Activated effector memory CD4-positive, alpha-beta T cell treated with anti-CD3 and anti-CD28 coated beads, Interleukin-2, amount 50 U/mL, for 16 hours (primary cell): ENCODE data around the gene SDHA.

Source experiments
- DNase-seq: peaks from one replicate; pipeline ENCODE4 v3.0.0-alpha.2; 2020

Gene SDHA

DNA sequence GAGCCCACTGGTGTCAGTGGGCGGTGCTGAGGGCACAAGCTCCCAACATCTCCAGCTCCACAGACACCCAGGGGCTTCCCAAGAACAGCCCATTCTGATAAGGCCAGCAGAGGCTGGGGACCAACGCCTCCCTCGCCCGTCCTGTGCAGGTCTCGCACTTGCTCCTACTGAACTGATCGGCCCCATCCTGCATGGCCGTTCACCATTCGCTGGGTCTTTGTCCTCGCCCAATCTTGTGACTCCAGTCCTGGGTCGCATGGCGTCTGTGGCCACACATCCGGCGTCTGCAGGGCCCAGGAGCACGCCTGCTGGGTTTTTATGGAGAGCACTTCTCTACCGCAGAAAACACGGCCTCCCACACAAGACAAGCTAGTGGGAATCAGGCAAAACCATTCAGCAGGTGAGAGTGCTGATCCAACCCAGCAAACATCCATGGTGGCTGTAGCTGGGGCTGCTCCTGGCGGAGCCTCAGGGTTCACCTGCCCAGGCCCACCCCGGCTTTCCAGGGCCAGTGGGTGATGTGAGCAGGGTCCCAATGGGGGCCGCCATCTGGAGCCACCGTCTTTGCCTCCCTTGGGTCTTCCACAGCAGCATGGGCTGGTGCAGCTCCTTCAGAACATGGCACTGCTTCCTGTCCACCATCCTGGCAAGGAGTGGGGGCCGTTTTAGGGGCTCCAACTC lies 19.5 kb upstream of the SDHA start:
- peak; percentile 60 for DNase-seq

DNA sequence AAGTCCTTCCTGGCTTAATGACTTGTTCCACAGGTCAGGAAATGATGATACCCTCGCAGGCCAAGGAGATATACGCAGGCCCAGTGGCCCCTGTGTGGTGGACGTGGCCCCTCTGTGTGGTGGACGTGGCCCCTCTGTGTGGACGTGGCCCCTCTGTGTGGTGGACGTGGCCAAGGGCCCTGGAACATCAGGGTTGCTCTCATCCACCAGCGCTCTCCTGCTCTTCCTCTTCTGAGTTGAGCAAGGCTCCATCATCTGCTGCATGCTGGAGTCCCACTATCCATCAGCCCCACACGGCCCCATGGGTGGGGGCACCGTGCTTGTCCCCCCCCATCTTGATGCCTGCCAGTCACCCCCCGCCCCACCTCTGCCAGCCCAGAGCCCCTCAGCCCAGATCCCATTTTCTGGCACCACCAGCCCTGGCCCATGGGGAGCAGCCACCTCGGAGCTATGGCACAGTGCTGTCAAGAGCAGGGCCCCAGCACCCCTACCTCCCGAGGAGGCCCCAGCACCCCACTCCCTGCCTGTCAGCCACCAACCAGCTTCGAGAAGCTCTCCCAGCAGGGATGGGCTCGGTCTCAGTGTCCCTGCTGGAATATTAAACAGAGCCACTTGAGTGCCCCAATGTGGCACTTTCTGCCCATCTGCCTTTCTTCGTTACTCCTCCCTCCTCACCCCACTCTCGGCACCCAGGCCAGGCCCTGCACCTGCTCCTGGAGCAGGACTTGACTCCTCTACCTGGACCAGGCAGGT lies 18.7 kb upstream of the SDHA start:
- peak; percentile 38 for DNase-seq

DNA sequence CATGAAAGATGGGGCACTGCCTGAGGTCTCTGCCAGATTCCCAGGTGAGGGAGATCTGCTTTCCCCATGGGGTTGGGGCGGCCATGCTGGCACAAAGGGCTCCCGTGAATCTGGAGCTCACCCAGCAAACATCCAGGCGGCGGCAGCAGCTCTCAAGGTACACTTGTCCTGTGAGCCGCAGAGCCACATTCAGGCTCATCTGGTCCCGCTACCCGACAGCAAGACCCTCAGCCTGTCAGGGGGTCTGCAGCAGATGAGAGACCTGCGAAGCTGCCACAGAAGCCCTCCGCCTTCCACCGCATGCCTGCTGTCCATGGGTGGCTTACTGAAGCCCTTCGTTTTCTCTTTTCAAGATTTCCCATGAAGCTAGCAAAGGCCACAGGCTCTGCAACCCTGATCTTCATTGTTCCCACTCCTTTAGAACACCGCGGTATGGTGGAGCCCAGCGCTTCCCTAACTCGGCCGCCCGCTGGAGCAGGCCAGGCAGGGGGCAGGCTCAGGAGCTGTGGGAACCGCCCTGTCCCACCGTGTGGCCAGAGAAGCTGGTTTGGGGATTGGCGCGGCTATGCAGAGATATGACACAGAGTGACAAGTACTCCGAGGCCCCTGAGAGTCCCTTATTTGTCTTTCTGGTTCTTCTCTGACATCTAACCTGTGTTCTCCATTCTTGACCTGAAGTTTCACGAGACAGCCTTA lies 18.0 kb upstream of the SDHA start:
- no peak for DNase-seq

DNA sequence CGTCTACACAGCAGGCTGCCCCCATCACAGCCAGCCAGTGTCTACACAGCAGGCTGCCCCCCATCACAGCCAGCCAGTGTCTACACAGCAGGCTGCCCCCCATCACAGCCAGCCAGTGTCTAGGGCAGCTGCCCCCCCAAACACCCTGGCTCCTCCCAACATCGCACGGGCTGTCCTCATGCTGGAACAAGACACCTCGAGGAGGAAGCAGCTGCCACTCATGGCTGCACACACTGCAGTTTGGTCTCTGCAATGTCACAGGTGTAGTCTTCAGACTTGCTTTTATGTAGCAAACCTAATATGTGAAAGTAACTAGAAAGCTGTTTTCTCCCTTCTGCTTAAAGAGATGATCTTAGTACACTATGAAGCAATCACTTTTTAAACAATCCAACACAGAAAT lies 17.1 kb upstream of the SDHA start:
- DNase-seq = no peak

DNA sequence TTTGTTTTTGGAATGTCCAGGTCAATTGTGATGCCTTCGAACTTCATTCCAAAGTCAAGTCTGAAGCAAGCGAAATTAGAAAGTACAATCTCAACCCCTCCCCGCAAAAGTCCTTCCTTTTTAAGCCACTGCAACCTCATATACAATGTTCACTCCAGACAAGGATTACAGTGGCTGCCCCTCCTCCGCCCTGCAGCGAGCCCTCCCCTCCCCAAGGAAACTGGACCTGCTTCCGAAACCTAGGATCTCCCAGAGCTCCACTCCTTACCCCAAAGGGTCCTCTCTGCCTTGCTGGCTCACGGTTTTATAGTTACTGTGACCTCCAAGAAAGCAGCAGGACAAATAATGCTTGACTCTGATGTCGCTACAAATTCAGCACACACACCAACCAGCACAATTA lies 16.4 kb upstream of the SDHA start:
- no peak for DNase-seq

DNA sequence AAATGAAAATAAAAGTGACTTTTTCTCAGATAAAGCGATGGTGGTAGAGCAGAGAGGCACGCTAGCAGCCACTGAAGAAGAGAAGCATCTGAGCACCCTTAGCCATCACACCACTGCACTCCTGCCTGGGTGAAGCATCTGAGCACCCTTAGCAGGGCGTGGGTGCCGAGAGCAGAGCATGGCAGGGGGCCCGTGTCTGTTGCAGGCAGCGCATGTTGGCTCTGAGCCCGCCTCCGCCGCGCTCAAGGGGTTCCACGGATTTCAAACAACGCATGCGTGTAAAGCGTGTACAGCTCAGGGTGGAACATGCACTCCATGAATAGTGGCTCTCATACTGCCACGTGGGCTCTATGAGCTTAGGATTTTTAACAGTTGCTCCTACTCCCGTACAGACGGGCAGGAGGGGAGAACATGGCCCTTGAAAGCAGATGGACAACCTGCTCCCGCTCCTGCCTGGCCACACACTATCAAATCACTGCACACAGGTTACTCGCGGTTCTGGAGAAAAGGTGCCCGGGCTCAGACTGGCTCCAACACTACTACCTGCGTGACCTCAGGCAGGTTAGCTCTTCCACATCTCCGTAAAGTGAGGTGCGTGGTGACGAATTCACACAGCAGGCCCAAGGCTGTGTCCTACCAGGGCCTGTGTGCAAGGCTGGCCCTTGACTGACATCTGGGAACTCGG lies 14.7 kb upstream of the SDHA start:
- DNase-seq = peak; percentile 54

DNA sequence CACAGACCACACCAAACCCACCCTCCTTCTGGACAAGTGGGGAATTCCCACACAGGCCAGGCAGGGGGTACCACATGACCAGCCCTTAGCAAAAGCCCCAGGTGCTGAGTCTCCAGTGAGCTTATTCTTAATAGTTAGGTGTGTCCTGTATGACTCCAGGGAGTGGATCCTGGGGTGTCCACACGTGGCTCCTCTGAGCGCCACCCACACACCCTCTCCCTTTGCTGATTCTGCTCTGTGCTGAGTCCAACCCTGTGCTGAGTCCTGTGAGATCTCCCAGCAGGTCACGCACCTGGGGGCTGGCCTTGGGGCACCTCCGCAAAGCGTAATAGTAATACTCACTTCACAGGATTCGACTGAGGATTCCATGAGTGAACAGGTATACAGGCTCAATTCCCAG lies 14.1 kb upstream of the SDHA start:
- peak; percentile 38 for DNase-seq

DNA sequence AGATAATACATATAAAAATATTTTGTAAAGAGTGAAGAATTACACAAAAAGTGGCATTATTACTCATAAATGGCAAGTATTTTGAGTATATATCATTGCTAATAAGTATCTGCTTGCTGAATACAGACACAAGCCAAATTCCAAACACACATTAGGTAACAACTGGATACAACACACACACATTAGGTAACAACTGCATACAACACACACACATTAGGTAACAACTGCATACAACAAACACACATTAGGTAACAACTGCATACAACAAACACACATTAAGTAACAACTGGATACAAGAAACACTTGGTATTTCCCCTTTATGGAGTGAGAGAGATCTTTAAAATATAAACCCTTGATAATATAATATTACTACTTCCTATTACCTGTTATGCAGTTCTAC lies 13.7 kb upstream of the SDHA start:
- no peak for DNase-seq

DNA sequence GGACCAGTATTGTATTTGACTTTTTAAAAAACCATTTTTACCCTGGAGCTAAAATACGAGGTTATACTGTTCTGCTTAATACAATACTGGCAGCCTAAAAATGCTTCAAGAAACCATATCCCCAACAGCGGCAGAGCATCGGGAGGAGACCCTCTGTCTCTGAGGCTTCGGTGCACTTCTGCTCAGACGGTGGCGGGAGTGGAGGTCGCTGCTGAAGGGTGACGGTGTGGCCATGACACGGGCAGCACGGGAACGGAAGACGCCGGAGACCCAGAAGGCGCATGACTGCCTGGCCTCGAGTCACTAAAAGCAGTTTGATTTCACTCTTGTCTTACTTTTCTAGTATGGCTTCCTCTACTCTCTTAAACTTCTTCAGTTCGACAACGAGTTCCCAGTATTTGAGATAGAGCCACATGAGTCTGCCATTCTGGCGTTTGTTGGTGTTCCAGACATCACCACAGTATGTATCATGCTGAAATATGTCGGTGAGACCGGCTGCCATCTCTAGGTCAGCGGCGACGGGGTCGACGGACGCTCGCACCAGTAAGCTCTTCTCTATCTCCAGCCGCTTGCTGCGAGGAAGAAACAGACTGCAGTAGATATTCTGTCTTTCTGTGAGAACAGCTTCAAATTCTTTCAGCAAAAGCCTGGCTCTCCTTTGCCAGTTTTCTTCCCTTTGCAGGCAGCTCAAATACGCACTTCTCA lies 13.0 kb upstream of the SDHA start:
- peak; percentile 43 for DNase-seq

DNA sequence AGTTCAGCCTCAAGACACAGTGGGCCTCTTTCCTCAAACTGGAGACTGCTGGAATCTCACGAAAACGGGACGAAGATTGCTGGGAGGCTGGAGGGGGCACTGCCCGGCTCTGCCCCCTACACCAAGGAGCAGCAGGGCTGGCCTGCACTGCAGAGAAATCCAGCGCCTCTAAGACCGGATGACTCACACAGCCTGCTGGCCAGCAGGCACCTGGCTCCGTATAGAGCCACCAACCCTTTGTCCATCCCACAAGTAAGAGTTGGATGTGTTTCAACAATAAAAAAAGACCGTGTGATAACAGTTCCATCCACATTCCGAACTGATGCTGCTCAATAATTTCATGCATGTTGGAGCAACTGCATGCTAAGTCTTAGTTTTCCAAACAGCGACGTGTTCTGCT lies 11.7 kb upstream of the SDHA start:
- peak; percentile 12 for DNase-seq

DNA sequence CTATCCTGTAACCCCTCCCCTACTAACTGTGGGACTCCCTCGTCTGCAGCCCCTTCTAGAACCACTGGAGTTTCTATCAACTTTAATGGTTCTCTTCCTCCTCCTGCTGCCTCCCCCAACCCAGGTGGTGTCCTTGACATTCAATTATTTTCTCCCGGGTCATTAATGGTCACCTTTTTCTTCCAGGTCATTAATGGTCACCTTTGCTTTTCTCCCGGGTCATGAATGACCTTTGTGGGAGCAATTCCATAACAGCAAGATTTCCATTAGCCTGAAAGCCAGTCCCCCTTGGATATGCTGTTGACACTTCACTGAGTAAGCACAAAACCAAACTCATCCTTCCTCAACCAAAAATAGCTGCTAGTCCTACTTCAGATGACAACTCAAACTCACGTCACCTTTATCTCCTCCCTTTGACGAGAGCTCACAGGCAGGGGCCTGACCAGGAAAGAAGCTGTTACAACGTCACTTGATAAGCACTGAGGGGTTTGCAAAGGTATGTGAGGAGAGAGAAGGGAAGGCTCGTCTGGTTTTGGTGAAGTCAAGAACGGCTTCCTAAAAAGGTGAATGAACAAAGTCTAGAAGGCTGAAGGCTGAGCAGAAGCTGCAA lies 11.1 kb upstream of the SDHA start:
- peak; percentile 1 for DNase-seq

DNA sequence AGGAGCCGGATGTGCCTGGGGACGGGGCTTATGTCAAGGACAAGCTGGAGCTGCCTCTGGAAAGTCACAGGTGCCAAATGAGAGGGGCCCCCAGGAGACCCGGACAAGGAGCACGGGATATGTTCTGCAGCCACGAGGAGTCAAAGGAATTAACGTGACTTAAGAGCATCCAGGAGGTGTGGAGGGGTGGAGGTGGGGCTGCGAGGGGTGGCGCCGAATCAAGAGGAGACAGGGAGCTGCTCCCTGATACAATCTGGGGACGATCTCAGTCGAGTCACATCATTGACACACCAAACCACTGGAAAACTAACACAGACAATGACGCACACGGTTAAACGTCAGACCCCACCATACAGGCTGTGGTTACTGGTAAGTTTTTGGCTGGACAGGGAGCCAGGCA lies 10.5 kb upstream of the SDHA start:
- DNase-seq = peak; percentile 39

DNA sequence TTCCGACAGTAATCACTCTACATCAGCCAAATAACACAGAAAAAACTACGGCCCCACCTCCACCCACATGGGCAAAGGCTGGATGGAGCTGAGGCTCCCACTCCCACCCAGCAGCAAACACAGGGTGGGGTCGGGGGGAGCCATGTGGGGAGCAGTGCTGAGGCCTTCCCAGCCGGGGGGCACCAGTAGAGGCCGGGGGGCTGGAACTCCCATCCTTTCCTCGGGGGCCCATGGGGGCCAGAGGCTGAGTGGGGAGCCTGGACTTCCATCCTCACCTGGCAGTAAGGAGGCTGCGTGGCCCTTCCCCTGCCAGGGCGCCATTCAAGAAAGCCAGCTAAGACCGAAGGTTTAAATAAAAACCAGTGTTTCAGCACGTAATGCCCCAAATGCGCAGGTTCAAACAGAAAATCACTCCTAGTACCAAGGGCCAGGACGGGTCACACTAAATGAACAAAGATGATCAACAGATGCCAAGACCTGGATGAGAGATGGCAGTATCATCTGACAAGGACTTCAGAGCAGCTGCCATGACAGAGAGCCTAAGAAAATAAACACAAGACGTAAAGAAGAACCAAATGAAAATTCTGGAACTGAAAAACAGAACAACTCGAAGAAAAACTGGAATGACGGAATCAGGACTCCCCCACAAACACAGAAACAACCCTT lies 9.5 kb upstream of the SDHA start:
- peak; percentile 38 for DNase-seq

DNA sequence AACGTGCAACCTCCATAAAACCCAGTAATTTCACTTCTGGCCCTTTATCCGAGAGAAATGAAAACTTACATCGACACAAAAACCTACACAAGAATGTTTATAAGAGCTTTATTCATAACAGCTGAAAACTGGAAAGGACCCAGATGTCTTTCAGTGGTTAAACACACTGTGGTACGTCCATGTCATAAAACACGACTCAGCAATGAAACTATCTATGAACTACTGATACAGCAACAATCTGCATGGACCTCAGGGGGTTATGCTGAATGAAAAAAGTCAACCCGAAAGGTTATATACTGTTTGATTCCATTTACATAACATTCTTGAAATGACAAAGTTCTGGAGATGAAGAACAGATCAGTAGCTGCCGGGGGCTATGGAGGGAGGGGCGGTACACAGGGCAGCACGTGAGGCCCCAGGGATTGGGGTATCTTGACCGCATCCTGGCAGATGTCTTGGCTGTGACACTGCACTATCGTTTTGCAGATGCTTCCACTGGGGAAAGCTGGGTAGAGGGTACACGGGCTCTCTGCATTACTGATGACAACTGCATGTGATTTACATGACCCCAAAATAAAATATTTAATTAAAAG lies 4.2 kb upstream of the SDHA start:
- peak; percentile 31 for DNase-seq

DNA sequence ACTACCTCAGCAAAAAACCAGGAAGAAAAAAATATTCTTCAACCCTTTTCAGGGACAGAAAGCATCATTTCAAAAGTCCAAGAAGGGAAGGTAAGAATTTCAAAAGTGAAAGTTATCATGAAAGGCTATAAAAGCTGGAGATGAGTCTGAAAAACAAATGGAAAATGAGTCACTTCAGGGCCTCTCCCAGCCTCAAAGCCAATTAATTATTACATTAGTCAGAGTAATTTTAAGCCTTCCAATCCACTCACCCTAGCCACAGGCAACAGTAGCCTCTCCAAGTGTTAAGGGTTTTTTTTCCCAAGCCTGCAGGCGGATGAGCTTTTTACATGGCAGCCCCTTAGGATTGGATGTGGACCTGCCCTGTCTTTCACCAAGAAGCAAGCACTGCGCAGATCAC lies 2.9 kb upstream of the SDHA start:
- DNase-seq = peak; percentile 31

DNA sequence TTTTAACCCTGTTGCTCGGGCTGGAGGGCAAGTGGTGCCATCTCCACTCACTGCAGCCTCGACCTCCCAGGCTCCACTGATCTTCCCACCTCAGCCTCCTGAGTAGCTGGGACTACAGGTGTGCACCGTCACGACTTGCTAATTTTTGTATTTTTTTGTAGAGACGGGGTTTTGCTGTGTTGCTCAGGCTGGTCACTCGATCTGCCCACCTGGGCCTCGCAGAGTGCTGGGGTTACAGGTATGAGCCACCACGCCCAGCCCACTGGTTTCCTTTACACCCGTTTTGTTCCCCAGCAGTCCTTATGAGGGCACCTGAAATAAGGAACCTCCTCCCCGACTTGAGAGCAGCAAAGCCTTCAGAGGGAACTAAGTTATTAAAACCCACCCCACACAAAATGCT lies 2.0 kb upstream of the SDHA start:
- peak; percentile 34 for DNase-seq

DNA sequence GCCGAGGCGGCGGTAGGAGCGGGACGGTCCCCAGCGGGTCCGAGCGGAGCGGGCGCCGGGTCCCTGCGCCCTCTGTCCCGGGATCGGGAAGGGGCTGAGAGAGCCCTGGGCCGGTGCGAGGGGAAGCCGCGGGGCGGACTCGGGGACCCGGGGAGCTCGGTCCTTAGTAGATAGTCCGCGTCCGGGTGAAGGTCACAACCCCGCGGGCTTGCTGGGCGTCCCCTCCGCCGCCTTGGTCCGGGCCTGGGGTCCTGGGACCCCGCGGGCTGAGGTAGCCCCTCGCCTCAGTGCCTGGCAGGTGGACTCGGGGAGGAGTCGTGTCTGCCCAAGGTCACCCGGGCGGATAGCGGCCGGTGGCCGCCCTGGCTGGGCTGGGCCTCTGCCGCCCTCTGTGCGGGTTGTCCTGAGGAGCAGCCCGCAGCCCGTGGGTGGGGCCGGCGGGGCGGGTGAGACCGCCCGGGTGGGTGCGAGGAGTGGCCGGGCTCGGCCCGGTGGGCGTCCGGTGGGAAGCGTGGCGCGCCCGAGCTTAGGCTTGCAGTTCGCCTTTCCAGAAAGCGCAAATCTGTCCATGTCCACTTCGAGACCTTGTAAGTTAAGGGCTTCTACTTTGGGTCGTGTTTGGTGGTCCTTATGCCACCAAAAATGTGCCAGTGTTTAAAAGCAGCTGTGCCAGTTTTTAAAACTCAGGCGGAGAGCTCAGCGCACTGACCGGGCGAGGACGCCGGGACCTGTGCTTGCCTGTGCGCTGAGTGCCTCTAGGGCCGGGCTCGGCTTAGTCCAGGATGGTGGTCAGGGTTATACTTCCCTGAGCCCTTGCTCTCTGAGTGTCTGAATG lies 554 bp downstream of the SDHA start:
- peak; percentile 73 for DNase-seq

DNA sequence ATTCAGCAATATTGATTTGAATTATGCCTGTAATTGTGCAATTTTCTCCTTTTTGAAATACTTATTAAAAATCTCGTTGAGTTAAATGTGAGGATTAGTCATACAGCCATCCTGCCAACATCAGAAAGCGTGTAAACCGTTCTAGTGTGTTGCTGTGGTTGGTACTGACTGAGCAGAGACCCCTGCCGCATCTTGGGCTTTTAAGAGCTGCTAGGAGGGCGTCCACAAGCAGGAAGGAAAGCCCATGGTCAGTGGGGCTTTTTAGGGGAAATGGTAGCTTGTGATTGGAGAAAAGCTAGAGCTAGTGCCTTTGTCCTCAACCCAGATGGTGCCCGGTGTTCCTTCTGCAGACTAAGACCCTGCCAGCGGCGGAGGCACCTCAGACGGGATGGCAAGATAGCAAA lies 1.3 kb downstream of the SDHA start:
- DNase-seq = peak; percentile 75

DNA sequence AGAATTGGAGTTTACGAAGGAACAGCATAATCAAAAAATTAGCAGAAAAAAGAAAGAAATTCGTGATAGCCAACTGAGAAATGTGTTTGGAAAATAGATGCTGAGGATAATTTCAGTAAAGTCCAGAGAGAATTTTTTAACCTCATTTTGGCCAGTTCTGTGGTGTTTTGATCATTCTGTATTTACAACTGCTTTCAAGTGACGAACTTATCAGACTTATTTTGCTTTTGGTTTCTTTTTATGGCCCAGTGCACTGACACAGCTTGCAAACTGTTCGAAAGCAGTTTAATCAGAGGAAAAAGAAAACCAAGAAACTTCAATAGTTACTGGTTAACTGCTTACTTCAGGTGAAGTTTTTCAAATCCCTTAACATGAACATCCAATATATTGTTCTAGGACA lies 1.9 kb downstream of the SDHA start:
- DNase-seq = peak; percentile 36

DNA sequence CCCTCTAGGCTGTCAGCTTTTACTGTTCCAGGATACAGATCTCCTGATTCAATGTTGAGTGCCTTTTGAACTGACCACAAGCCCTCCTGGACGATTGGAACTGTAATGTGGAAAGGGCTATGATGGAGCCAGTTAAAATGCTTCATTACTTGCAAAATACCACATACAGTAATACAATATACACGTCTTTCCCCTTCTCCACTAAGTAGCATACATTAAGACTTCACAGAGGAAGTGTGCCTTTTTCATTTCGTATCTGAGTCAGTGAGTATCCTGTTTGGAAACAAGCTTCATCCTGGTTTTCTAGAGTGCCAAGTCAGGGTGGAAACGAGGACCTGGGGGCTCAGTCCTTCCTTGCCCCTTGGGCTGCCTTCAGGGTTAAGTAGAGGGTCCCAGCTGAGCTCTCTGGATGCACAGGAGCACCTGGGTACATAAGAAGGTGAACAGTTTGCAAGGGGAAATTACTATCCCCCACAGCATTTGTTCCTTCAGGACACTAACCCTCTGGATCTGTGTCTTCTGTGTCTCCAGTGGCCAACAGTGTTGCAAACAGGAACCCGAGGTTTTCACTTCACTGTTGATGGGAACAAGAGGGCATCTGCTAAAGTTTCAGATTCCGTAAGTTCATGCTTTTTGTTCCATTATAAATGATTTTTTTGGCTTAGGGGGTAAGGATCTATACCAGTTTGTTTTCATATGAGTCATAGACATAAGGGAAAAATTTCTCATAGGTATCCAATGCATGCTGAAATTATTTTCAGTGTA lies 5.0 kb downstream of the SDHA start:
- DNase-seq = peak; percentile 47
